Activated CD4-positive, alpha-beta T cell treated with anti-CD3 and anti-CD28 coated beads, Interleukin-2, amount 10 ng/mL, durations not matched to agents 7 days and 5 days (primary cell): Measurements from ENCODE around the gene EPO. TPM values are rescaled to one million over a fixed set of nuclear protein-coding genes. Genes with fewer than 3 reads are reported as not detected.

Source experiments
- CTCF ChIA-PET: fragments of 350-600 bp; sonication (Branson Sonifier 250); formaldehyde crosslinking; loops from one replicate; lab custom pipeline; 2021; ENCODE audit warnings: antibody characterized with exemption; lab: Charles Lee
- POLR2A ChIA-PET: fragments of 350-600 bp; sonication (Branson Sonifier 250); formaldehyde crosslinking; loops from one replicate; lab custom pipeline; 2021; ENCODE audit warnings: antibody characterized with exemption; lab: Charles Lee
- DNase-seq: peaks from one replicate; pipeline ENCODE4 v3.0.0-alpha.2; 2020
- H3K27ac Mint-ChIP-seq: one replicate; pipeline ENCODE4 v1.8.0; 2021; ENCODE audit warnings: mild to moderate bottlenecking, moderate library complexity, mixed read lengths
- H3K27me3 Mint-ChIP-seq: one replicate; pipeline ENCODE4 v1.8.0; 2021; ENCODE audit warnings: mixed read lengths
- H3K36me3 Mint-ChIP-seq: one replicate; pipeline ENCODE4 v1.8.0; 2021; ENCODE audit warnings: low read depth, mixed read lengths
- H3K4me1 Mint-ChIP-seq: one replicate; pipeline ENCODE4 v1.8.0; 2021; ENCODE audit warnings: mixed read lengths
- H3K4me3 Mint-ChIP-seq: one replicate; pipeline ENCODE4 v1.8.0; 2021; ENCODE audit warnings: mild to moderate bottlenecking, moderate library complexity, mixed read lengths
- H3K9me3 Mint-ChIP-seq: one replicate; pipeline ENCODE4 v1.8.0; 2021; ENCODE audit warnings: mixed read lengths
- total RNA-seq, 2 experiments: library from RNA; stranded (reverse); gene quantifications; one replicate each; pipeline ENCODE4 v1.2.3, GENCODE V29; 2021

The EPO gene
- total RNA-seq, 2 experiments from 2014 or later: not detected

DNA sequence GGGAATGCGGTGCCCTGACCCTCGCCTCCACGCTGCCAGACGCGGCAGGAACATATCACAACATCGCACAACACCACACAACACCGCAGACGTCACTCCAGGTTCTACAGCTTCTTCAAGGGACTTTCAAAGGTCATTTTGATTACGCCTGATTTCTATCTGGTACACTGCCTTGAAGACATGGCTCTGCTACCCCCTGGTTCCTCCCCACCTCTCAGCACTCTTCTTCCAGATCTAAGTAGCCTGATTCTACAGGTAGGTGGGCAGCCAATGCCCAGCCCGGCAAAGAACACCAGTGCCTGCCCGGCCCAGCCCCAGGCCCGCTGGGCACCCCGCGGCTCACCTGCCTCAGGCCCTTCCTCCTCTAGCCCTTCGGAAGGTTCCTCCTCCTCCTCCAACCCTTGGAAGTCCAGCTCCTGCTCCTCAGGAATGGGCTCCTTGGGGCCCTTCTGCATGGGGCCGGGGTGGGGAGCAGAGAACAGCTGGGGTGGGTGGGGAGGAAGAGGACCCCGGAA, 34.6 kb upstream of the EPO start:
- no peak overlapping the region for H3K27ac Mint-ChIP-seq
- ChIA-PET POLR2A (no interaction called here), CTCF (interaction anchor here (0.9 to 4.0 kb wide), 2 partner anchors 10 to 20 kb away, joined by 4 to 16 read pairs; partner anchors contain the start of gene POP7)
- peaks cover 17% of the 10 kb centered on the region for H3K36me3 Mint-ChIP-seq
- no peak overlapping the region for H3K4me3 Mint-ChIP-seq
- H3K9me3 Mint-ChIP-seq: no peaks in the 10 kb centered on the region
- no peak for DNase-seq
- peaks cover 15% of the 10 kb centered on the region for H3K4me1 Mint-ChIP-seq
- H3K27me3 Mint-ChIP-seq: no peaks in the 10 kb centered on the region

GRCh38 chr7:100686201-100686821, 34.0 kb upstream of the EPO start:
- no peak overlapping the region for H3K27ac Mint-ChIP-seq
- ChIA-PET CTCF (interaction anchor here (4.0 kb wide), 1 partner anchor 19 kb away, joined by 16 read pairs; the partner anchor contains the start of gene POP7), POLR2A (no interaction called here)
- H3K36me3 Mint-ChIP-seq: peaks cover 17% of the 10 kb centered on the region
- no peak for DNase-seq
- peaks cover 15% of the 10 kb centered on the region for H3K4me1 Mint-ChIP-seq
- H3K4me3 Mint-ChIP-seq: no peak overlapping the region
- no peaks in the 10 kb centered on the region for H3K9me3 Mint-ChIP-seq
- H3K27me3 Mint-ChIP-seq: no peaks in the 10 kb centered on the region

GRCh38 chr7:100686822-100687211, 33.5 kb upstream of the EPO start:
- POLR2A ChIA-PET: no interaction called here
- no peaks in the 10 kb centered on the region for H3K27me3 Mint-ChIP-seq
- peaks cover 15% of the 10 kb centered on the region for H3K36me3 Mint-ChIP-seq
- CTCF ChIA-PET: no interaction called here
- H3K4me1 Mint-ChIP-seq: peaks cover 14% of the 10 kb centered on the region
- no peak for DNase-seq
- H3K4me3 Mint-ChIP-seq: no peak overlapping the region
- H3K27ac Mint-ChIP-seq: no peak overlapping the region
- no peaks in the 10 kb centered on the region for H3K9me3 Mint-ChIP-seq

- ChIA-PET POLR2A (no interaction called here), CTCF (interaction anchor here (0.7 kb wide), 1 partner anchor 18 kb away, joined by 3 read pairs; the partner anchor contains the start of gene POP7)
- Mint-ChIP-seq H3K27ac (no peak overlapping the region), H3K9me3 (no peaks in the 10 kb centered on the region), H3K4me1 (peaks cover 18% of the 10 kb centered on the region), H3K36me3 (peaks cover 16% of the 10 kb centered on the region), H3K4me3 (no peak overlapping the region), H3K27me3 (no peaks in the 10 kb centered on the region)
- DNase-seq: no peak
These were observed 33.0 kb upstream of the EPO start for GRCh38 chr7:100687261-100687660.

- peaks cover 24% of the 10 kb centered on the region for H3K4me1 Mint-ChIP-seq
- no peaks in the 10 kb centered on the region for H3K27me3 Mint-ChIP-seq
- H3K9me3 Mint-ChIP-seq: no peaks in the 10 kb centered on the region
- H3K4me3 Mint-ChIP-seq: no peak overlapping the region
- ChIA-PET CTCF (interaction anchor here (0.7 kb wide), 1 partner anchor 18 kb away, joined by 3 read pairs; the partner anchor contains the start of gene POP7), POLR2A (no interaction called here)
- no peak overlapping the region for H3K27ac Mint-ChIP-seq
- no peak for DNase-seq
- peaks cover 17% of the 10 kb centered on the region for H3K36me3 Mint-ChIP-seq
These were observed 32.4 kb upstream of the EPO start for GRCh38 chr7:100687751-100688300.

DNA sequence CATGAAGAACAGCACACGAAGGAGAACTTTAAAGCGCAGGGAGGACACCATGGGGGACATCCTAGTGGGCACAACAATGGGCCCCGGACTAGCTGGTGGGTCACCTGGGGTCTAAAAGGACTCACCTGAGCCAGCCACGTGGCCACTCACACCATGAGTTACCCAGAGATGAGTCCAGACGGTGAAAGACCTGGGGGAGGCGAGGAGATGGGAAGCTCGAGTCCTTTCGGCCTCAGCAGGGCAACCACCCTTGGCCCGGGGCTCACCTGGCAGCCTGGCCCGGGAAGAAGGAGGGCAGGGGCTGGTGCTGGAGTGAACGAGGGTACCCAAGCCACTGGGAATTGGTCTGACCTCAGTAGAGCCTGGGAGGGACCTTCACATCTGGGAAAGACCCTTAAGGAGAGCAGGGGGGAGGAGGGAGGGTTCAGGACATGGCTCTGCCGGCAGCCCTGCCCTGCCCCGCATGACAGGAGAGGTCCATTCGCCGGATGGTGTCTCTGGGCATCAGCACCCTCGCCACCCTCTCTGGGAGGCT, 31.9 kb upstream of the EPO start:
- no peak overlapping the region for H3K4me3 Mint-ChIP-seq
- H3K36me3 Mint-ChIP-seq: peaks cover 20% of the 10 kb centered on the region
- no peaks in the 10 kb centered on the region for H3K27me3 Mint-ChIP-seq
- CTCF ChIA-PET: interaction anchor here (0.7 to 3.3 kb wide), 2 partner anchors 13 to 17 kb away, joined by 5 to 11 read pairs; partner anchors contain the start of gene POP7
- no peak for DNase-seq
- no peak overlapping the region for H3K27ac Mint-ChIP-seq
- peaks cover 28% of the 10 kb centered on the region for H3K4me1 Mint-ChIP-seq
- H3K9me3 Mint-ChIP-seq: no peaks in the 10 kb centered on the region
- POLR2A ChIA-PET: no interaction called here

GRCh38 chr7:100689230-100690135, 30.8 kb upstream of the EPO start:
- H3K27ac Mint-ChIP-seq: no peak overlapping the region
- H3K4me1 Mint-ChIP-seq: peaks cover 28% of the 10 kb centered on the region
- H3K36me3 Mint-ChIP-seq: peaks cover 20% of the 10 kb centered on the region
- H3K4me3 Mint-ChIP-seq: no peak overlapping the region
- CTCF ChIA-PET: interaction anchor here (0.6 to 3.8 kb wide), 6 partner anchors 12 to 240 kb away, joined by 4 to 25 read pairs (median 8); partner anchors contain the start of gene POP7
- POLR2A ChIA-PET: no interaction called here
- DNase-seq: no peak
- no peaks in the 10 kb centered on the region for H3K9me3 Mint-ChIP-seq
- H3K27me3 Mint-ChIP-seq: no peaks in the 10 kb centered on the region

DNA sequence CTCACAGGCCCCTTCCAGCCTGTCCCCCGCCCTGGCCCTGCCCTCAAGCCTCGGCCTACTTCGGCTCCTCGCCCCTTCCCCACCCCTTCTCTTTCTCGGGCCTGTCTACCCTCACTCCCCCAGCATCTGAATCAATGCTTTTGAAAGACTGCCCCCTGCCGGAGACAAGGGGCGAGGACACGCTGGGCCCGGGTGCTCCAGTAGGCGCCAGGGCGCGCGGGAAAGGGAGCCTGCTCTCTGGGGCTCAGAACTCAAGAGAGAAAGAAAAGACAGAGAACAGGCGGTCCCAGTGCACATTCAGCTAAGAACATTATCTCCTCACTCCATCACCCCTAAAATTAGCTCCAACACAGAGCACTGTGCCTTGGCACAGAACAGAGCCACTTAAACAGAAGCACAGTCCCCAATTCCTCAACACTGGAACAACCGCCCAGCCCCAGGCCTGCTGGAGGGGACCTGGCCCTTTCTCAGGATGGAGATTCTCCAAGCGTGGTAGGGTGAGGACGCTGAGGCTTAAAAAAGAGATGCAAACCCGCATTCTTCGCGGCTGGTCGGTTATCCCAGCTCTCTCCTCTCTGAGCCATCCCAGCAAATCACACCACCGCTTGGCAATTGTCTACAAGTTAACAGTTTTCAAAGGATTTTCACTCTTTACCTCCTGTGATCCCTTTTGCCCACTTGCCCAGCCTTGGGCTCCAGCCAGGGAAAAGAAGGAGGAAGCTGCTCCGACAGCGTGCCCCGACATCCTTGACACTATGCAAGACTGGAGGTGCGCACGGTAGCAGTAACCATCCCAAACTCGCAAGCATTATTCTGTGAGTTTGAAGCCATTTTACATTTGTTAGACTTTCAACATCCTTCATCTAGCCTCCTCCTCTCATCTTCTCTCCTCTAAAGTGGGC, 28.3 kb upstream of the EPO start:
- Mint-ChIP-seq H3K4me1 (peaks cover 40% of the 10 kb centered on the region), H3K27me3 (peaks cover 9% of the 10 kb centered on the region), H3K27ac (peak overlapping the region; percentile 22), H3K36me3 (peaks cover 11% of the 10 kb centered on the region), H3K4me3 (peak overlapping the region; percentile 96), H3K9me3 (no peaks in the 10 kb centered on the region)
- CTCF ChIA-PET: interaction anchor here (0.6 to 5.1 kb wide), 16 partner anchors 9 to 223 kb away, joined by 3 to 25 read pairs (median 4); partner anchors contain the start of genes POP7 and SLC12A9
- peak; percentile 89 for DNase-seq
- POLR2A ChIA-PET: no interaction called here

GRCh38 chr7:100692578-100692961, 27.7 kb upstream of the EPO start:
- ChIA-PET CTCF (interaction anchor here (0.5 to 5.1 kb wide), 9 partner anchors 9 to 1760 kb away, joined by 3 to 25 read pairs (median 14); partner anchors contain the start of genes MOSPD3, POP7 and SLC12A9), POLR2A (no interaction called here)
- Mint-ChIP-seq H3K27me3 (peaks cover 9% of the 10 kb centered on the region), H3K36me3 (peaks cover 11% of the 10 kb centered on the region), H3K4me1 (peaks cover 40% of the 10 kb centered on the region), H3K27ac (peak overlapping the region; percentile 92), H3K9me3 (no peaks in the 10 kb centered on the region), H3K4me3 (peak overlapping the region; percentile 96)
- no peak for DNase-seq

GRCh38 chr7:100693312-100694097, 26.8 kb upstream of the EPO start:
- Mint-ChIP-seq H3K4me1 (peaks cover 40% of the 10 kb centered on the region), H3K9me3 (no peaks in the 10 kb centered on the region), H3K36me3 (peaks cover 11% of the 10 kb centered on the region), H3K4me3 (peak overlapping the region; percentile 96), H3K27ac (peak overlapping the region; percentile 92), H3K27me3 (peaks cover 9% of the 10 kb centered on the region)
- CTCF ChIA-PET: interaction anchor here (0.5 to 5.1 kb wide), 11 partner anchors 8 to 1761 kb away, joined by 3 to 26 read pairs (median 14); partner anchors contain the start of genes MOSPD3, POP7 and SLC12A9
- POLR2A ChIA-PET: interaction anchor here (0.6 kb wide), 1 partner anchor 49 kb away, joined by 6 read pairs; no protein-coding TSS in a partner anchor
- no peak for DNase-seq
